ENCODE measurements around the gene GOLGA1. TPM values are rescaled to one million over a fixed set of nuclear protein-coding genes. Genes with fewer than 3 reads are reported as not detected.
A peak's percentile ranks its signal among the peaks of the same experiment; 100 is the strongest.

The GOLGA1 gene
- total and polyA plus RNA-seq, 9 donors, result 9.1 to 14.2 (median 10.0) TPM

- H3K9me3 ChIP-seq (replicated peaks; ENCODE audit: control insufficient read depth, low read depth, low read length), result no peaks in the 10 kb centered on the region
- WGBS (ENCODE audit: insufficient coverage), result 92% methylated on average over 1 of the region's 1 CpG
- H3K4me1 ChIP-seq (ENCODE audit: control insufficient read depth, insufficient read depth, low read length), result no peaks in the 10 kb centered on the region
- no peaks in the 10 kb centered on the region for H3K27me3 ChIP-seq (ENCODE audit: control insufficient read depth, insufficient read depth, low read length)
- no peak overlapping the region for H3K4me3 ChIP-seq (ENCODE audit: low read length)
- DNase-seq, result no peak
- H3K36me3 ChIP-seq (ENCODE audit: control insufficient read depth, insufficient read depth, low read length), result peaks cover 41% of the 10 kb centered on the region
- no peak overlapping the region for H3K27ac ChIP-seq (ENCODE audit: low read length)
These were observed 29.1 kb downstream of the GOLGA1 start for GRCh38 chr9:124911766-124912165.

GRCh38 chr9:124908098-124908497, 32.8 kb downstream of the GOLGA1 start:
- Histone ChIP-seq H3K4me3 (ENCODE audit: low read length) (no peak overlapping the region), H3K27me3 (ENCODE audit: control insufficient read depth, insufficient read depth, low read length) (no peaks in the 10 kb centered on the region), H3K36me3 (ENCODE audit: control insufficient read depth, insufficient read depth, low read length) (peaks cover 28% of the 10 kb centered on the region), H3K4me1 (ENCODE audit: control insufficient read depth, insufficient read depth, low read length) (no peaks in the 10 kb centered on the region), H3K9me3 (replicated peaks; ENCODE audit: control insufficient read depth, low read depth, low read length) (no peaks in the 10 kb centered on the region), H3K27ac (ENCODE audit: low read length) (no peak overlapping the region)
- DNase-seq, result no peak
- WGBS (ENCODE audit: insufficient coverage), result no CpG with 5 or more reads among the region's 2 CpGs

GRCh38 chr9:124906966-124907365, 33.9 kb downstream of the GOLGA1 start:
- DNase-seq, result no peak
- no CpG with 5 or more reads among the region's 1 CpG for WGBS (ENCODE audit: insufficient coverage)
- Histone ChIP-seq H3K9me3 (replicated peaks; ENCODE audit: control insufficient read depth, low read depth, low read length) (no peaks in the 10 kb centered on the region), H3K36me3 (ENCODE audit: control insufficient read depth, insufficient read depth, low read length) (peaks cover 27% of the 10 kb centered on the region), H3K27ac (ENCODE audit: low read length) (no peak overlapping the region), H3K4me3 (ENCODE audit: low read length) (no peak overlapping the region), H3K27me3 (ENCODE audit: control insufficient read depth, insufficient read depth, low read length) (no peaks in the 10 kb centered on the region), H3K4me1 (ENCODE audit: control insufficient read depth, insufficient read depth, low read length) (no peaks in the 10 kb centered on the region)

- H3K4me1 ChIP-seq (ENCODE audit: control insufficient read depth, insufficient read depth, low read length), result no peaks in the 10 kb centered on the region
- no peaks in the 10 kb centered on the region for H3K27me3 ChIP-seq (ENCODE audit: control insufficient read depth, insufficient read depth, low read length)
- H3K36me3 ChIP-seq (ENCODE audit: control insufficient read depth, insufficient read depth, low read length), result peaks cover 43% of the 10 kb centered on the region
- H3K9me3 ChIP-seq (replicated peaks; ENCODE audit: control insufficient read depth, low read depth, low read length), result no peaks in the 10 kb centered on the region
- no peak for DNase-seq
- WGBS (ENCODE audit: insufficient coverage), result 88% methylated on average over 8 of the region's 9 CpGs
- no peak overlapping the region for H3K4me3 ChIP-seq (ENCODE audit: low read length)
- no peak overlapping the region for H3K27ac ChIP-seq (ENCODE audit: low read length)
These were observed 41.0 kb downstream of the GOLGA1 start for GRCh38 chr9:124899845-124900244.

GRCh38 chr9:124897570-124898460, 43.1 kb downstream of the GOLGA1 start:
- no peak for DNase-seq
- Histone ChIP-seq H3K9me3 (replicated peaks; ENCODE audit: control insufficient read depth, low read depth, low read length) (no peaks in the 10 kb centered on the region), H3K4me1 (ENCODE audit: control insufficient read depth, insufficient read depth, low read length) (no peaks in the 10 kb centered on the region), H3K27me3 (ENCODE audit: control insufficient read depth, insufficient read depth, low read length) (no peaks in the 10 kb centered on the region), H3K27ac (ENCODE audit: low read length) (no peak overlapping the region), H3K4me3 (ENCODE audit: low read length) (no peak overlapping the region), H3K36me3 (ENCODE audit: control insufficient read depth, insufficient read depth, low read length) (peaks cover 54% of the 10 kb centered on the region)
- WGBS (ENCODE audit: insufficient coverage), result 72% methylated on average over 2 of the region's 6 CpGs

GRCh38 chr9:124894741-124895170, 46.1 kb downstream of the GOLGA1 start:
- peaks cover 62% of the 10 kb centered on the region for H3K36me3 ChIP-seq (ENCODE audit: control insufficient read depth, insufficient read depth, low read length)
- H3K27me3 ChIP-seq (ENCODE audit: control insufficient read depth, insufficient read depth, low read length), result no peaks in the 10 kb centered on the region
- no peaks in the 10 kb centered on the region for H3K4me1 ChIP-seq (ENCODE audit: control insufficient read depth, insufficient read depth, low read length)
- no peak overlapping the region for H3K4me3 ChIP-seq (ENCODE audit: low read length)
- H3K9me3 ChIP-seq (replicated peaks; ENCODE audit: control insufficient read depth, low read depth, low read length), result no peaks in the 10 kb centered on the region
- no peak overlapping the region for H3K27ac ChIP-seq (ENCODE audit: low read length)
- peak; percentile 25 for DNase-seq

- no peak overlapping the region for H3K4me3 ChIP-seq (ENCODE audit: low read length)
- H3K27ac ChIP-seq (ENCODE audit: low read length), result no peak overlapping the region
- peaks cover 62% of the 10 kb centered on the region for H3K36me3 ChIP-seq (ENCODE audit: control insufficient read depth, insufficient read depth, low read length)
- no peaks in the 10 kb centered on the region for H3K9me3 ChIP-seq (replicated peaks; ENCODE audit: control insufficient read depth, low read depth, low read length)
- no peaks in the 10 kb centered on the region for H3K4me1 ChIP-seq (ENCODE audit: control insufficient read depth, insufficient read depth, low read length)
- 85% methylated on average over 8 of the region's 9 CpGs for WGBS (ENCODE audit: insufficient coverage)
- no peak for DNase-seq
- no peaks in the 10 kb centered on the region for H3K27me3 ChIP-seq (ENCODE audit: control insufficient read depth, insufficient read depth, low read length)
These were observed 46.7 kb downstream of the GOLGA1 start for GRCh38 chr9:124894035-124894740.

GRCh38 chr9:124890179-124890578, 50.7 kb downstream of the GOLGA1 start:
- no peak overlapping the region for H3K4me3 ChIP-seq (ENCODE audit: low read length)
- no peaks in the 10 kb centered on the region for H3K9me3 ChIP-seq (replicated peaks; ENCODE audit: control insufficient read depth, low read depth, low read length)
- H3K36me3 ChIP-seq (ENCODE audit: control insufficient read depth, insufficient read depth, low read length), result peaks cover 77% of the 10 kb centered on the region
- H3K27ac ChIP-seq (ENCODE audit: low read length), result no peak overlapping the region
- WGBS (ENCODE audit: insufficient coverage), result 97% methylated on average over 5 of the region's 7 CpGs
- no peaks in the 10 kb centered on the region for H3K27me3 ChIP-seq (ENCODE audit: control insufficient read depth, insufficient read depth, low read length)
- H3K4me1 ChIP-seq (ENCODE audit: control insufficient read depth, insufficient read depth, low read length), result peaks cover 2% of the 10 kb centered on the region
- DNase-seq, result no peak

- Histone ChIP-seq H3K27ac (ENCODE audit: low read length) (no peak overlapping the region), H3K36me3 (ENCODE audit: control insufficient read depth, insufficient read depth, low read length) (peaks cover 75% of the 10 kb centered on the region), H3K27me3 (ENCODE audit: control insufficient read depth, insufficient read depth, low read length) (no peaks in the 10 kb centered on the region), H3K9me3 (replicated peaks; ENCODE audit: control insufficient read depth, low read depth, low read length) (no peaks in the 10 kb centered on the region), H3K4me3 (ENCODE audit: low read length) (no peak overlapping the region), H3K4me1 (ENCODE audit: control insufficient read depth, insufficient read depth, low read length) (peaks cover 2% of the 10 kb centered on the region)
- DNase-seq, result no peak
- WGBS (ENCODE audit: insufficient coverage), result 95% methylated on average over 13 of the region's 13 CpGs
These were observed 51.9 kb downstream of the GOLGA1 start for GRCh38 chr9:124889006-124889405.

GRCh38 chr9:124887832-124888231, 53.1 kb downstream of the GOLGA1 start:
- no peak for DNase-seq
- Histone ChIP-seq H3K9me3 (replicated peaks; ENCODE audit: control insufficient read depth, low read depth, low read length) (no peaks in the 10 kb centered on the region), H3K27me3 (ENCODE audit: control insufficient read depth, insufficient read depth, low read length) (no peaks in the 10 kb centered on the region), H3K27ac (ENCODE audit: low read length) (no peak overlapping the region), H3K36me3 (ENCODE audit: control insufficient read depth, insufficient read depth, low read length) (peaks cover 68% of the 10 kb centered on the region), H3K4me1 (ENCODE audit: control insufficient read depth, insufficient read depth, low read length) (peaks cover 2% of the 10 kb centered on the region), H3K4me3 (ENCODE audit: low read length) (no peak overlapping the region)
- 58% methylated on average over 4 of the region's 5 CpGs for WGBS (ENCODE audit: insufficient coverage)

Data from muscle of leg (tissue), 11 donors.